Activated gamma-delta T cell treated with Interleukin-2 at 50 U/mL for 16 hours (primary cell): ENCODE data around the gene EVPLL.
"Not testable (repeated sequence)": the region's sequence is repeated elsewhere in the genome, so short reads cannot be mapped to it uniquely, and the experiment has no call there.

Experiments used
- DNase-seq: peaks from one replicate; pipeline ENCODE4 v3.0.0-alpha.2; 2020

The EVPLL gene

GRCh38 chr17:18377437-18378204 is at the start of gene EVPLL:
EVPLL (plus strand) TSS chr17:18377778; CDS start chr17:18380938, 3,160 bp downstream.
- DNase-seq, result no peak

GRCh38 chr17:18328643-18329204 is 48.9 kb upstream of the EVPLL start:
- DNase-seq, result no peak

- DNase-seq, result peak; percentile 15
These were observed 45.7 kb upstream of the EVPLL start for GRCh38 chr17:18331879-18332278.

GRCh38 chr17:18332909-18333489 is 44.6 kb upstream of the EVPLL start:
- DNase-seq, result no peak

DNA sequence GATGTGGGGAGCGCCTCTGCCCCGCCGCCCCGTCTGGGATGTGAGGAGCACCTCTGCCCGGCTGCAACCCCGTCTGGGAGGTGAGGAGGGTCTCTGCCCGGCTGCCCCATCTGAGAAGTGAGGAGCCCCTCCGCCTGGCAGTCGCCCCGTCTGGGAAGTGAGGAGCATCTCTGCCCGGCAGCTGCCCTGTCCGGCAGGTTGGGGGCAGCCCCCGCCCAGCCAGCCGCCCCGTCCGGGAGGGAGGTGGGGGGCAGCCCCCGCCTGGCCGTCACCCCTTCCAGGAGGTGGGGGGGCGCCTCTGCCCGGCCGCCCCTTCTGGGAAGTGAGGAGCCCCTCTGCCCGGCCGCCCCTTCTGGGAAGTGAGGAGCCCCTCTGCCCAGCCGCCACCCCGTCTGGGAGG is 39.4 kb upstream of the EVPLL start:
- not testable (repeated sequence) for DNase-seq

GRCh38 chr17:18339933-18340332 is 37.6 kb upstream of the EVPLL start:
- DNase-seq, result no peak

DNA sequence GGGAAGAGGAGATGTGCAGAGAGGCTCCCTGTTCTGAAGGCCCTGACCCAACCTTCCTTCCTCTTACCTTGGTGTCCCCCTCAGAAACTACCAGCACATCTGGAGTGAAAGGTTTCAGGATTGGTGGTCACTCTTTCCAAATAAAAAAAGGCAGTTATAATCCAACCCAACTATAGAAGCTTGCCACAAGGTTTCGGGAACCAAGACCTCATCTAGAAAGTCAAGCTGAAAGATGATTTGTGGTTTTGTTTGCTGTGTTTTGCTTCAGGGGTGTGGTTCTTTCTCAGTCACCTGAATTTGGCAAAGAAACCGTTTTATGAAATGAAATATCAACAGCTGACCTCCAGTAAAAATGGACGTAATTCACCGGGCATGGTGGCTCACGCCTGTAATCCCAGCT is 33.6 kb upstream of the EVPLL start:
- DNase-seq, result no peak

- no peak for DNase-seq
These were observed 24.0 kb upstream of the EVPLL start for GRCh38 chr17:18353541-18353940.

GRCh38 chr17:18356624-18357023 is 21.0 kb upstream of the EVPLL start:
- no peak for DNase-seq

DNA sequence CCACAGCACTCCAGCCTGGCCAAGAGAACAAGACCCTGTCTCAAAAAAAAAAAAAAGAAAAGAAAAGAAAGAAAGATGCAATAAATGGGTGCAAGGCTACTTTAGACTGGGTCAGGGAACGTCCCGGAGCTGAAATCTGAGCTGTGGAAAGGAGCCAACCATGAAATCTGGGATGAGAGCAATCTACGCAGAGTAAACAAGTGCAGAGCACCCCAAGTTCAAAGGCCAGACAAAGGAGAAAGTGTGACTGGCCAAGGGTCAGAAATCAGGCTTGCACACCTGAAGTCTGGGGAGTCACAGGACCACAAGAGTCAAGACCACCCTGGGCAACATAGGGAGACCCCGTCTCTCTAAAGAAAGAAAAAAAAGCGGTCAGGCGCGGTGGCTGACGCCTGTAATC is 17.1 kb upstream of the EVPLL start:
- DNase-seq, result no peak

- no peak for DNase-seq
These were observed 15.5 kb upstream of the EVPLL start for GRCh38 chr17:18361837-18362697.

- DNase-seq, result no peak
These were observed 14.9 kb upstream of the EVPLL start for GRCh38 chr17:18362698-18363100.

- peak; percentile 88 for DNase-seq
These were observed 14.2 kb upstream of the EVPLL start, which contains the start of gene SHMT1 for GRCh38 chr17:18363101-18364049. SHMT1 (minus strand) TSS chr17:18363550; CDS start chr17:18355981, 7,569 bp downstream.

DNA sequence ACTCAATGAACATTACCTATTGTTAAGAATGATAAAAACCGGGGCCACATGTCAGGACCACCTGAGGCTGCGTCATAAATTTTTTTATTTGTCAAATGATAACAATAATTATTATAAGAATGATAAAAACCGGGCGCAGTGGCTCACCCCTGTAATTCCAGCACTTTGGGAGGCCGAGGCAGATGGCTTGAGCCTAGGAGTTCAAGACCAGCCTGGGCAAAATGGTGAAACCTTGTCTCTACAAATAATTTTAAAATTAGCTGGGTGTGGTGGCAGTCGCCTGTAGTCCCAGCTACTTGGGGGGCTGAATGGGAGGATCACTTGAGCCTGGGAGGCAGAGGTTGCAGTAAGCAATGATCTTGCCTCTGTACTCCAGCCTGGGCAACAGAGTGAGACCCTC is 13.4 kb upstream of the EVPLL start:
- no peak for DNase-seq

GRCh38 chr17:18368946-18369345 is 8.6 kb upstream of the EVPLL start:
- DNase-seq, result no peak

GRCh38 chr17:18370761-18371160 is 6.8 kb upstream of the EVPLL start:
- no peak for DNase-seq

- DNase-seq, result no peak
These were observed 6.1 kb upstream of the EVPLL start for GRCh38 chr17:18371455-18371854.

DNA sequence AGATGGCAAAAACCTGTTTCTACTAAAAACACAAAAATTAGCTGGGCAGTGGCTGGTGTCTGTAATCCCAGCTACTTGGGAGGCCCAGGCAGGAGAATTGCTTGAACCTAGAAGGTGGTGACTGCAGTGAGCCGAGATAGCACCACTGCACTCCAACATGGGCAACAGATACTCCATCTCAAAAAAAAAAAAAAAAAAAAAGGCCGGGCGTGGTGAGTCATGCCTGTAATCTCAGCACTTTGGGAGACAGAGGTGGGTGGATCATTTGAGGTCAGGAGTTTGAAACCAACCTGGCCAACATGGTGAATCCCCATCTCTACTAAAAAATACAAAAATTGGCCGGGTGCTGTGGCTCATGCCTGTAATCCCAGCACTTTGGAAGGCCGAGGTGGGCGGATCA is 4.4 kb upstream of the EVPLL start:
- not testable (repeated sequence) for DNase-seq

DNA sequence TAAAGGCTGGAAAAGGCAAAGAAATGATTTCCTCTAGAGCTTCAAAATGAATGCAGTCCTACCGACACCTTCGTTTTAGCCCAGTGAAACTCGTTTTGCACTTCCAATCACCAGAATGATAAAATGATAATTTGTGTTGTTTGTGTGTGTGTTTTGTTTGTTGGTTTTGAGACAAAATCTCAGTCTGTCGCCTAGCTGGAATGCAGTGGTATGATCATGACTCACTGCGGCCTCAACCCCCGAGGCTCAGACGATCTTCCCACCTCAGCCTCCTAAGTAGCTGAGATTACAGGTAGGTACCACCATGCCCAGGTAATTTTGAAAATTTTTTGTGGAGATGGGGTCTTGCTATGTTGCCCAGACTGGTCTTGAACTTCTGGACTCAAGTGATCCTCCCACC is 3.4 kb upstream of the EVPLL start:
- no peak for DNase-seq

DNA sequence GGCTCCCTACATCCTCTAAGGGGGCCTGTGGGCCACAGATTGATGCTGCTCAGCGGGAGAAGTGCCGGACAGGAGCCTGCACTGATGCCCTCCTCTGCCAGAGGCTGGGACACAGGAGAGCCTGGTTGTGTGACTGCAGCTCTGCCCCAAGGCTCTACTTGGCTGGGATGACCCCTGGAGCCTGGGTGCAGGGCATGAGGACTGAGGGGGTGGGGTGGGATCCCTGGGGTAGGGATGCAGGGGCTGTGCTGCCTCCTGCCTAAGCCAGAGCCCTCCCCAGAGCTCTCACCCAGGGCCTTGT is 577 bp downstream of the EVPLL start:
- DNase-seq, result no peak

GRCh38 chr17:18378614-18379013 is 1.0 kb downstream of the EVPLL start:
- DNase-seq, result not testable (repeated sequence)
